ENCODE data around the gene OVOL2.

DNA sequence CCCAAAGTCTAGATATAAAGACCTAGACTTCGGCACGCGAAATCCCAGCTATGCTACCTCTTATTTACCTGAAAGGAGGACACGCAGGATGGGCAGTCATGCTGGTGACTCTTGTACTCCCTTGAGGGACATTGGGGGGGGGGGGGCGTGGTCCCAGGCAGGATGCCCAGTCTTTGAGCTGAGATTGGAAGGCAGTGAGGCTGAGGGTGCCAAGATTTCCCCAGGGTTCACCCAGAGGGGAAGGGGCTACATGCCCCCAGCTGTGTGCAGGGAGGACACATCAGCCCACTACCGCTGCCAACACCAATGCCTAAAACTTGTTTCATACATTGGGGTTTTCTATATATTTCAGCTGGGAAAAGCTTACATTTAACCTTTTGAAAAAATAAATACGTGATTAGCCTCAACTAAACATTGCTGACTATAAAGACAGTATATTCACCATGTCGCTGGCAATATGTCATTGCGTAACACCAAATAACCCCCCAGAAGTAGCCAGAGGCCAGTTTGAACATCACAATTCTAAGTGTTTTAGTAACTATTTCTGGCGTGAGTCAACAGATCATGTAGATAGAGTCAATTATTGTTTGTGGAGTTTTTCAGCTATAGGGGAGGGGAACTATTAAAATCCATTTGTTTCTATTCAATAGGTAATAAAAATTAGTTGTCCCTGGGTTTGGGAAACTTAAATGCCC is 67.3 kb downstream of the OVOL2 start:
- TF ChIP-seq, protein P1, sequence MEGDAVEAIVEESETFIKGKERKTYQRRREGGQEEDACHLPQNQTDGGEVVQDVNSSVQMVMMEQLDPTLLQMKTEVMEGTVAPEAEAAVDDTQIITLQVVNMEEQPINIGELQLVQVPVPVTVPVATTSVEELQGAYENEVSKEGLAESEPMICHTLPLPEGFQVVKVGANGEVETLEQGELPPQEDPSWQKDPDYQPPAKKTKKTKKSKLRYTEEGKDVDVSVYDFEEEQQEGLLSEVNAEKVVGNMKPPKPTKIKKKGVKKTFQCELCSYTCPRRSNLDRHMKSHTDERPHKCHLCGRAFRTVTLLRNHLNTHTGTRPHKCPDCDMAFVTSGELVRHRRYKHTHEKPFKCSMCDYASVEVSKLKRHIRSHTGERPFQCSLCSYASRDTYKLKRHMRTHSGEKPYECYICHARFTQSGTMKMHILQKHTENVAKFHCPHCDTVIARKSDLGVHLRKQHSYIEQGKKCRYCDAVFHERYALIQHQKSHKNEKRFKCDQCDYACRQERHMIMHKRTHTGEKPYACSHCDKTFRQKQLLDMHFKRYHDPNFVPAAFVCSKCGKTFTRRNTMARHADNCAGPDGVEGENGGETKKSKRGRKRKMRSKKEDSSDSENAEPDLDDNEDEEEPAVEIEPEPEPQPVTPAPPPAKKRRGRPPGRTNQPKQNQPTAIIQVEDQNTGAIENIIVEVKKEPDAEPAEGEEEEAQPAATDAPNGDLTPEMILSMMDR (IDR thresholded peaks at IDR 0.05), result no peak
- no peak for TF ChIP-seq POLR2A (IDR thresholded peaks at IDR 0.05)

Data from ovary (tissue), 3 donors.